ENCODE measurements around the gene UCK2. TPM values are rescaled to one million over a fixed set of nuclear protein-coding genes. Genes with fewer than 3 reads are reported as not detected.

UCK2 gene
- total and polyA plus RNA-seq, 8 donors, result 8.6 to 25.7 (median 20.8) TPM

DNA sequence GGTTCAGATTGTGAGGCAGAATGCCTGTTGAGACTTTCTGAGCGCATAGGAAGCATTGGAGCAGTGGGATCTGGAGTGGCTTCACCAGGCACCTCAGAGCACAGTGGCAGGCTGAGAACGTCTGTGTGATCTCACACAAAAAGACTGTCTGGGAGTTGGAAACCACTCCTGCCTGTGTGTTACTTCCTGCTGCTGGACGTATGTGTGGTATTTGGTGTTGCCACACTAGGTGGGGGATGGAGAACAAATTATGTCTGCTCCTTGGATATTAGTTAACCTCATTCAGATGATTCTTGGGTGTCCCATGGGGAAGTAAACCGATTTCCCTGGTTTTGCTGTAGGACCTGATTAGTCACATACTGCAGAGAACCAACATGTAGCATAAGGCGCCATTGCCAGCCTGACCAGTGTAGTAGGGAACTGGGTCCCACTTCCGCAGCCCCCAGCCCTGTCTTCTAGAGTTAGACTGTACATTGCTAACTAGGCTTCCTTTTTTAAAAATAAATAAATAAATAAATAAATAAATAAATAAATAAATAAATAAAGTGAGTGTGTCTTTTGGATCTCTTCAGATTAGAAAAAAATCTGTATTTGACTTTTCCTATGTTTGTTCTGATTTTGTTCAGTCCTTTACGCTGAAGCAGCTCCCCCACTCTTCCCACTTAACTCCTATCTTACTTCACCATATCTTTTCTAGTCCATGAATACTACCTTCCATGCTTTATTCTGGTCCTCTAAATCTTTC is 26.9 kb downstream of the UCK2 start:
- Histone ChIP-seq H3K36me3 (no peaks in the 10 kb centered on the region), H3K9me3 (no peaks in the 10 kb centered on the region), H3K27me3 (no peaks in the 10 kb centered on the region), H3K4me3 (no peak overlapping the region), H3K27ac (peak overlapping the region in 1 of 2 donors; percentile 31), H3K4me1 (peaks cover 5 to 61% of the 10 kb centered on the region in 2 donors)
- DNase-seq (no peak), ATAC-seq (peak; percentile 77)
- intact Hi-C loops (cut with DNase I), result no loop called here
- no peak for TF ChIP-seq CTCF (IDR thresholded peaks at IDR 0.05)

- intact Hi-C loops (cut with DNase I), result no loop called here
- no peak for ATAC-seq
Observed at GRCh38 chr1:165855010-165855838, 27.8 kb downstream of the UCK2 start.

GRCh38 chr1:165856021-165856420 is 28.6 kb downstream of the UCK2 start:
- H3K4me3 ChIP-seq, result no peak overlapping the region
- no peaks in the 10 kb centered on the region for H3K27me3 ChIP-seq
- no peak for TF ChIP-seq CTCF (IDR thresholded peaks at IDR 0.05)
- no peak for ATAC-seq
- H3K36me3 ChIP-seq, result no peaks in the 10 kb centered on the region
- intact Hi-C loops (cut with DNase I), result no loop called here
- DNase-seq, result no peak
- no peak overlapping the region for H3K27ac ChIP-seq
- H3K9me3 ChIP-seq, result no peaks in the 10 kb centered on the region
- H3K4me1 ChIP-seq, result peaks cover 5 to 54% of the 10 kb centered on the region in 2 donors

More at GRCh38 chr1:165855010-165855838, 27.8 kb downstream of the UCK2 start:
- peaks cover 5 to 56% of the 10 kb centered on the region in 2 donors for H3K4me1 ChIP-seq
- no peaks in the 10 kb centered on the region for H3K9me3 ChIP-seq
- no peaks in the 10 kb centered on the region for H3K27me3 ChIP-seq
- no peak overlapping the region for H3K4me3 ChIP-seq
- no peak for DNase-seq
- no peak for TF ChIP-seq CTCF (IDR thresholded peaks at IDR 0.05)
- no peaks in the 10 kb centered on the region for H3K36me3 ChIP-seq
- H3K27ac ChIP-seq, result no peak overlapping the region

DNA sequence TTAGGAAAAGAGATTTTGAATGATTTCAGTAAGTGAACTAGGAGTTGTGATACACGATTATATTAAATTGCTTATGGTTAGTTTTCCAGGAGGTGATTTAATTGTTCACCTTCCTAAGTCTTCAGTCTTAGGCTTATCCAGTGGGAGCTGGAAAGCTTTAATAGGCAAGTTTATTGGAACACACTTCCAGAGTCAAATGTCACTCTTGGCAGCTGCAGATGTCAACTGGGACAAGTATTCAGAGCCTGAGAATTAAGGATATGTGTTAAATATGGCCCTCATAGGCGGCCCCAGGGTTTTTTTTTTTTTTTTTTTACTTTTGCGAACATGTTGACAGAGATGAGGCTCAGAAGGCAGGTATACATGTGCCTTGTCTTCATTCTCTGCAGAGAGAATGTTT is 29.2 kb downstream of the UCK2 start:
- TF ChIP-seq CTCF (IDR thresholded peaks at IDR 0.05), result no peak
- no peaks in the 10 kb centered on the region for H3K9me3 ChIP-seq
- no peak for ATAC-seq
- intact Hi-C loops (cut with DNase I), result no loop called here
- no peak for DNase-seq
- no peaks in the 10 kb centered on the region for H3K27me3 ChIP-seq
- no peaks in the 10 kb centered on the region for H3K36me3 ChIP-seq
- peaks cover 5 to 48% of the 10 kb centered on the region in 2 donors for H3K4me1 ChIP-seq
- no peak overlapping the region for H3K27ac ChIP-seq
- H3K4me3 ChIP-seq, result no peak overlapping the region

Data from left lung (tissue), 10 donors.